Esophagus (tissue), 2 donors: Measurements from ENCODE around the gene PRX. TPM values are rescaled to one million over a fixed set of nuclear protein-coding genes. Genes with fewer than 3 reads are reported as not detected.
"Not testable (repeated sequence)": the region's sequence is repeated elsewhere in the genome, so short reads cannot be mapped to it uniquely, and the experiment has no call there.

Experiments
- H3K27ac ChIP-seq, 2 donors: one replicate each; pipeline ENCODE4 v1.5.1; 2013; ENCODE audit warnings: low read depth in 2 of 2, mild to moderate bottlenecking in 2 of 2, inconsistent platforms in 1 of 2, low read length in 1 of 2, moderate library complexity in 1 of 2
- H3K27me3 ChIP-seq, 2 donors: one replicate each; pipeline ENCODE4 v1.6.1; 2013; ENCODE audit warnings: low read length in 2 of 2, control low read depth in 1 of 2, mild to moderate bottlenecking in 1 of 2; ENCODE audit not compliant: insufficient read depth in 2 of 2, control insufficient read depth in 1 of 2
- H3K36me3 ChIP-seq, 2 donors: one replicate each; pipeline ENCODE4 v1.6.1; 2013; ENCODE audit warnings: low read length in 1 of 2; ENCODE audit not compliant: control insufficient read depth in 2 of 2, insufficient read depth in 2 of 2
- H3K4me1 ChIP-seq, 2 donors: one replicate each; pipeline ENCODE4 v1.6.1; 2013; ENCODE audit warnings: low read length in 1 of 2; ENCODE audit not compliant: control insufficient read depth in 2 of 2, insufficient read depth in 2 of 2
- H3K4me3 ChIP-seq, 2 donors: one replicate each; pipeline ENCODE4 v1.5.1; 2013; ENCODE audit warnings: low read length in 2 of 2, mild to moderate bottlenecking in 2 of 2, low read depth in 1 of 2, moderate library complexity in 1 of 2
- H3K9me3 ChIP-seq, 2 donors: one replicate each; pipeline ENCODE4 v1.6.1; 2013; ENCODE audit warnings: mild to moderate bottlenecking in 2 of 2, low read depth in 1 of 2, low read length in 1 of 2, moderate library complexity in 1 of 2; ENCODE audit not compliant: control insufficient read depth in 2 of 2, insufficient read depth in 1 of 2
- WGBS, 2 donors: extraction: QIAGEN DNeasy Blood & Tissue Kit; methylation state at CpG; one replicate each; pipeline ENCODE4 v1.1.7; 2013; 5-methylcytosine and 5-hydroxymethylcytosine counted together
- polyA plus RNA-seq, 2 donors: library from polyadenylated mRNA; stranded (reverse); fragments of 200-250 nt; gene quantifications; one replicate each; pipeline ENCODE4 v1.2.3, GENCODE V29; 2013
- donor health status: healthy with polysubstance abuse.
- donor health status: Bipolar disorder and iron deficiency.

Gene PRX
- polyA plus RNA-seq, result 1 to 10 TPM; 1.0 to 1.1 TPM

- H3K4me1 ChIP-seq, result peaks cover 0 to 3% of the 10 kb centered on the region in 2 donors
- no peaks in the 10 kb centered on the region for H3K9me3 ChIP-seq
- H3K4me3 ChIP-seq, result no peak within 1 kb of the TSS
- no peaks in the 10 kb centered on the region for H3K27me3 ChIP-seq
- no peak within 1 kb of the TSS for H3K27ac ChIP-seq
- 42 to 58% methylated on average over 12 to 18 of the region's 18 CpGs for WGBS, 2 donors
- no peaks in the 10 kb centered on the region for H3K36me3 ChIP-seq
Measured at GRCh38 chr19:40413291-40413845, at the start of gene PRX. Gene PRX (minus strand): TSS chr19:40413378. CDS start chr19:40407932, 5,446 bp downstream.

- no peak overlapping the region for H3K4me3 ChIP-seq
- H3K36me3 ChIP-seq, result peaks cover 3 to 7% of the 10 kb centered on the region in 2 donors
- no peak overlapping the region for H3K27ac ChIP-seq
- H3K9me3 ChIP-seq, result no peaks in the 10 kb centered on the region
- peaks cover 2 to 7% of the 10 kb centered on the region in 2 donors for H3K4me1 ChIP-seq
- H3K27me3 ChIP-seq, result no peaks in the 10 kb centered on the region
- 68 to 75% methylated on average over 7 of the region's 7 CpGs for WGBS, 2 donors
Measured at GRCh38 chr19:40461669-40462221, 48.6 kb upstream of the PRX start.

GRCh38 chr19:40460185-40460584 lies 47.0 kb upstream of the PRX start:
- H3K4me3 ChIP-seq, result no peak overlapping the region
- peaks cover 3 to 7% of the 10 kb centered on the region in 2 donors for H3K36me3 ChIP-seq
- no peaks in the 10 kb centered on the region for H3K9me3 ChIP-seq
- H3K27ac ChIP-seq, result no peak overlapping the region
- no peaks in the 10 kb centered on the region for H3K27me3 ChIP-seq
- WGBS, 2 donors, result 79 to 90% methylated on average over 3 of the region's 3 CpGs
- H3K4me1 ChIP-seq, result peaks cover 0 to 2% of the 10 kb centered on the region in 2 donors

- Histone ChIP-seq H3K27me3 (no peaks in the 10 kb centered on the region), H3K36me3 (peaks cover 3 to 7% of the 10 kb centered on the region in 2 donors), H3K4me1 (no peaks in the 10 kb centered on the region), H3K9me3 (no peaks in the 10 kb centered on the region), H3K27ac (no peak overlapping the region), H3K4me3 (no peak overlapping the region)
- 95 to 97% methylated on average over 3 of the region's 3 CpGs for WGBS, 2 donors
Measured at GRCh38 chr19:40458597-40458974, 45.4 kb upstream of the PRX start.

- Histone ChIP-seq H3K27me3 (no peaks in the 10 kb centered on the region), H3K4me3 (no peak overlapping the region), H3K36me3 (peaks cover 3 to 7% of the 10 kb centered on the region in 2 donors), H3K27ac (no peak overlapping the region), H3K9me3 (no peaks in the 10 kb centered on the region), H3K4me1 (no peaks in the 10 kb centered on the region)
- 88 to 89% methylated on average over 20 to 27 of the region's 27 CpGs for WGBS, 2 donors
Measured at GRCh38 chr19:40457953-40458596, 44.9 kb upstream of the PRX start.

- 81 to 89% methylated on average over 5 of the region's 5 CpGs for WGBS, 2 donors
- H3K27me3 ChIP-seq, result no peaks in the 10 kb centered on the region
- H3K9me3 ChIP-seq, result no peaks in the 10 kb centered on the region
- H3K4me1 ChIP-seq, result no peaks in the 10 kb centered on the region
- no peak overlapping the region for H3K27ac ChIP-seq
- peaks cover 3 to 7% of the 10 kb centered on the region in 2 donors for H3K36me3 ChIP-seq
- no peak overlapping the region for H3K4me3 ChIP-seq
Measured at GRCh38 chr19:40457048-40457447, 43.9 kb upstream of the PRX start.

GRCh38 chr19:40453943-40454342 lies 40.8 kb upstream of the PRX start:
- not testable (repeated sequence) for H3K4me3 ChIP-seq, H3K27me3 ChIP-seq, H3K36me3 ChIP-seq, H3K9me3 ChIP-seq, H3K4me1 ChIP-seq
- 77 to 85% methylated on average over 6 of the region's 6 CpGs for WGBS, 2 donors
- H3K27ac ChIP-seq, result peak overlapping the region in 1 of 2 donors; percentile 17

GRCh38 chr19:40453151-40453735 lies 40.1 kb upstream of the PRX start:
- no peaks in the 10 kb centered on the region for H3K4me1 ChIP-seq
- peak overlapping the region; percentile 17 to 40 for H3K27ac ChIP-seq
- H3K36me3 ChIP-seq, result peaks cover 3 to 10% of the 10 kb centered on the region in 2 donors
- 53 to 75% methylated on average over 5 of the region's 5 CpGs for WGBS, 2 donors
- no peaks in the 10 kb centered on the region for H3K9me3 ChIP-seq
- H3K4me3 ChIP-seq, result no peak overlapping the region
- no peaks in the 10 kb centered on the region for H3K27me3 ChIP-seq

- Histone ChIP-seq H3K4me3 (no peak overlapping the region), H3K4me1 (no peaks in the 10 kb centered on the region), H3K36me3 (peaks cover 0 to 10% of the 10 kb centered on the region in 2 donors), H3K9me3 (no peaks in the 10 kb centered on the region), H3K27ac (no peak overlapping the region), H3K27me3 (no peaks in the 10 kb centered on the region)
- WGBS, 2 donors, result 71 to 73% methylated on average over 5 of the region's 5 CpGs
Measured at GRCh38 chr19:40452016-40452415, 38.8 kb upstream of the PRX start.
